ENCODE measurements around the gene NT5C3A. TPM values are rescaled to one million over a fixed set of nuclear protein-coding genes. Genes with fewer than 3 reads are reported as not detected.

Gene NT5C3A
- total and polyA plus RNA-seq, 9 of the 15 experiments (the other 6 are each of a cell fraction or from before 2014, with no cell fraction given), result 18.6 to 60.1 (median 40.0) TPM

DNA sequence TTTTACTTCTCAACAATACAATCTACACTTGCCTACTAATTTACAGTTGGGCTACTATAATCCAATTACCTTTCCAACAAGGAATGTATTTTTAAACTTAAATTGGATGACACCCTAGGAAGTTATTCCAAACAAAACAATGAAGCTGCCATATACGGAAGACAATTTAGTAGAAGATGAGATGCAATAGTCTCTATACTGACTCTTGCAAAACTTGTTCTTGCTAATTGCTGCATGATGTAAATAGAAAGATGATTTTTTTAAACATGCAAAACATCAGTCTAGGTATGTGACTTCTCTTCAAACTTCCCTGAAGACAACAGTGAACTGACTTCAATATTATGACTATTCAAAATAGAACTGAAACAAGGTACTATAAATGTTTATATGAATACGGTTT, 17.6 kb downstream of the NT5C3A start:
- Histone ChIP-seq H3K4me2 (ENCODE audit: insufficient read depth, low read length) (no peak overlapping the region), H3K36me3 (ENCODE audit: control insufficient read depth, insufficient read depth, low read length) (no peaks in the 10 kb centered on the region; the same call in 2 of the 3 replicates), H3K9me3 (replicated peaks; ENCODE audit: control insufficient read depth, insufficient read depth, low read depth, low read length) (no peaks in the 10 kb centered on the region), H3K9ac (ENCODE audit: insufficient read depth in 1 of 2, low read depth in 2 of 2, low read length in 2 of 2) (no peak overlapping the region), H3K4me1 (replicated peaks in 1 of 2; ENCODE audit: control insufficient read depth in 2 of 2, insufficient read depth in 2 of 2, low read length in 2 of 2) (peaks cover 8 to 20% of the 10 kb centered on the region in 2 experiments; a peak in 3 of 5 replicates), H3K79me2 (ENCODE audit: control insufficient read depth, insufficient read depth, low read length) (peaks cover 97% of the 10 kb centered on the region), H4K20me1 (replicated peaks; ENCODE audit: control insufficient read depth, insufficient read depth, low read length) (peaks cover 6% of the 10 kb centered on the region; the same call in 1 of the 2 replicates), H2AFZ (ENCODE audit: low read depth, low read length) (no peak overlapping the region), H3K9me1 (ENCODE audit: control insufficient read depth, insufficient read depth, low read length) (no peaks in the 10 kb centered on the region), H3K27me3 (ENCODE audit: control insufficient read depth in 2 of 2, insufficient read depth in 2 of 2, low read length in 2 of 2) (no peaks in the 10 kb centered on the region), H3K4me3 (no peak overlapping the region), H3K27ac (ENCODE audit: extremely low read depth, low read depth, low read length) (no peak overlapping the region)
- BruUV-seq (replicated peaks), result no TSS peak
- ChIA-PET POLR2A (interaction anchor here (1.5 kb wide), 1 partner anchor 9 kb away, joined by 6 read pairs; no protein-coding TSS in a partner anchor), CTCF (ENCODE audit: low intra/inter-chr PET ratio) (no interaction called here)
- DNase-seq (ENCODE audit: extremely low read depth in 1 of 4, low spot score in 3 of 4), result no peak
- FAIRE-seq, result no peak
- 33% methylated on average over 2 of the region's 2 CpGs for WGBS (ENCODE audit: insufficient coverage, low coverage, missing lambda C conversion rate)
- TF ChIP-seq HDAC6 (IDR thresholded peaks at IDR 0.05; ENCODE audit: low read depth, low read length) (no peak), GATAD2A (IDR thresholded peaks at IDR 0.05) (no peak), PYGO2 (tag; IDR thresholded peaks at IDR 0.05) (no peak)
- intact Hi-C loops (cut with micrococcal nuclease), result loop anchor here (5.0 kb wide), 1 partner anchor 153 kb away; the partner anchor contains the start of gene KBTBD2
- no peak for ATAC-seq
- in situ Hi-C loops (cut with MboI), result loop anchor here (10.0 kb wide), 1 partner anchor 350 kb away; no protein-coding TSS in a partner anchor

DNA sequence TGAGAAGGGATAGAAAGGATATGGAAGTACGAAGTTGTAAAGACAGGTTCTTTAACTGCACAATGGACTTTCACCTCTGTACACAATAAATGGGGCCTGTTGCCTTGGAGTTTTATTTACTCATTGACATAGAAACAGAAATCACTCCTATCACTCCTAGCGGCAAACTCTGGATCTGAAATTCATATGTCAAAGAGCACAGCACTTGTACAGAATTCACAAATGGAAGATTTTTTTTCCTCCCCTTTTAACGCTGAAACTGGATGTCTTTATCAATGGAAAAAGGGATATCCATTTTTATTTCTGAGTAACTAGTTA, 18.2 kb downstream of the NT5C3A start:
- intact Hi-C loops (cut with micrococcal nuclease) (loop anchor here (5.0 kb wide), 1 partner anchor 152 kb away; the partner anchor contains the start of gene KBTBD2), in situ Hi-C loops (cut with MboI) (loop anchor here (10.0 kb wide), 1 partner anchor 350 kb away; no protein-coding TSS in a partner anchor)
- H3K4me3 ChIP-seq, result no peak overlapping the region
- H4K20me1 ChIP-seq (replicated peaks; ENCODE audit: control insufficient read depth, insufficient read depth, low read length), result peaks cover 6% of the 10 kb centered on the region
- TF ChIP-seq CBX5 (IDR thresholded peaks at IDR 0.05; ENCODE audit: borderline replicate concordance, low read depth) (no peak), RFX1 (IDR thresholded peaks at IDR 0.05) (peak; percentile 37)
- TF ChIP-seq, protein P1, sequence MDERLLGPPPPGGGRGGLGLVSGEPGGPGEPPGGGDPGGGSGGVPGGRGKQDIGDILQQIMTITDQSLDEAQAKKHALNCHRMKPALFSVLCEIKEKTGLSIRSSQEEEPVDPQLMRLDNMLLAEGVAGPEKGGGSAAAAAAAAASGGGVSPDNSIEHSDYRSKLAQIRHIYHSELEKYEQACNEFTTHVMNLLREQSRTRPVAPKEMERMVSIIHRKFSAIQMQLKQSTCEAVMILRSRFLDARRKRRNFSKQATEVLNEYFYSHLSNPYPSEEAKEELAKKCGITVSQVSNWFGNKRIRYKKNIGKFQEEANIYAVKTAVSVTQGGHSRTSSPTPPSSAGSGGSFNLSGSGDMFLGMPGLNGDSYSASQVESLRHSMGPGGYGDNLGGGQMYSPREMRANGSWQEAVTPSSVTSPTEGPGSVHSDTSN (CRISPR knock-in tag; IDR thresholded peaks at IDR 0.05; ENCODE audit: low read depth), result no peak
- TF ChIP-seq, protein P1 (tag; conservative IDR thresholded peaks at IDR 0.05; ENCODE audit: low read depth), result no peak
- TF ChIP-seq, protein P2, sequence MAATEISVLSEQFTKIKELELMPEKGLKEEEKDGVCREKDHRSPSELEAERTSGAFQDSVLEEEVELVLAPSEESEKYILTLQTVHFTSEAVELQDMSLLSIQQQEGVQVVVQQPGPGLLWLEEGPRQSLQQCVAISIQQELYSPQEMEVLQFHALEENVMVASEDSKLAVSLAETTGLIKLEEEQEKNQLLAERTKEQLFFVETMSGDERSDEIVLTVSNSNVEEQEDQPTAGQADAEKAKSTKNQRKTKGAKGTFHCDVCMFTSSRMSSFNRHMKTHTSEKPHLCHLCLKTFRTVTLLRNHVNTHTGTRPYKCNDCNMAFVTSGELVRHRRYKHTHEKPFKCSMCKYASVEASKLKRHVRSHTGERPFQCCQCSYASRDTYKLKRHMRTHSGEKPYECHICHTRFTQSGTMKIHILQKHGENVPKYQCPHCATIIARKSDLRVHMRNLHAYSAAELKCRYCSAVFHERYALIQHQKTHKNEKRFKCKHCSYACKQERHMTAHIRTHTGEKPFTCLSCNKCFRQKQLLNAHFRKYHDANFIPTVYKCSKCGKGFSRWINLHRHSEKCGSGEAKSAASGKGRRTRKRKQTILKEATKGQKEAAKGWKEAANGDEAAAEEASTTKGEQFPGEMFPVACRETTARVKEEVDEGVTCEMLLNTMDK (IDR thresholded peaks at IDR 0.05; ENCODE audit: borderline replicate concordance, insufficient read depth, low read depth, low read length, poor library complexity, severe bottlenecking), result peak; percentile 10
- H3K79me2 ChIP-seq (ENCODE audit: control insufficient read depth, insufficient read depth, low read length), result peaks cover 97% of the 10 kb centered on the region
- peaks cover 8 to 20% of the 10 kb centered on the region in 2 experiments; a peak in 3 of 5 replicates for H3K4me1 ChIP-seq (replicated peaks in 1 of 2; ENCODE audit: control insufficient read depth in 2 of 2, insufficient read depth in 2 of 2, low read length in 2 of 2)
- H3K9me3 ChIP-seq (replicated peaks; ENCODE audit: control insufficient read depth, insufficient read depth, low read depth, low read length), result no peaks in the 10 kb centered on the region
- no peak overlapping the region for H3K4me2 ChIP-seq (ENCODE audit: insufficient read depth, low read length)
- H3K27me3 ChIP-seq (ENCODE audit: control insufficient read depth in 2 of 2, insufficient read depth in 2 of 2, low read length in 2 of 2), result no peaks in the 10 kb centered on the region
- peak; percentile 18; the same call in 1 of the 3 replicates for ATAC-seq
- WGBS (ENCODE audit: insufficient coverage, low coverage, missing lambda C conversion rate), result 38% methylated on average over 3 of the region's 3 CpGs
- H3K36me3 ChIP-seq (ENCODE audit: control insufficient read depth, insufficient read depth, low read length), result no peaks in the 10 kb centered on the region; the same call in 2 of the 3 replicates
- H3K27ac ChIP-seq (ENCODE audit: extremely low read depth, low read depth, low read length), result peak overlapping the region; percentile 41; the same call in 1 of the 3 replicates
- POLR2A ChIA-PET, result interaction anchor here (0.6 to 1.0 kb wide), 2 partner anchors 13 to 16 kb away, joined by 3 read pairs; no protein-coding TSS in a partner anchor
- H3K9ac ChIP-seq (ENCODE audit: insufficient read depth in 1 of 2, low read depth in 2 of 2, low read length in 2 of 2), result no peak overlapping the region
- DNase-seq (ENCODE audit: extremely low read depth in 1 of 4, low spot score in 3 of 4), result no peak
- no peaks in the 10 kb centered on the region for H3K9me1 ChIP-seq (ENCODE audit: control insufficient read depth, insufficient read depth, low read length)
- CTCF ChIA-PET (ENCODE audit: low intra/inter-chr PET ratio), result no interaction called here
- no peak for FAIRE-seq
- BruUV-seq (replicated peaks), result no TSS peak
- H2AFZ ChIP-seq (ENCODE audit: low read depth, low read length), result no peak overlapping the region
